K562 (cell line): Measurements from ENCODE around the gene FAM32A. TPM values are rescaled to one million over a fixed set of nuclear protein-coding genes. Genes with fewer than 3 reads are reported as not detected.

Source experiments
- ATAC-seq: fragments of 200-7000 bp; cut with Tn5 transposase; 3 replicates; pipeline ENCODE4 v1.9.1; 2020; ENCODE audit warnings: moderate library complexity
- BruUV-seq: library from RNA; stranded (reverse); fragments of 400-500 nt; replicated peaks from 2 replicates; lab custom pipeline; 2021; lab: Mats Ljungman, UMichigan
- CTCF ChIA-PET: fragments of 300-600 bp; formaldehyde crosslinking; extraction: SDS; loops from one replicate; lab custom pipeline; 2021; ENCODE audit warnings: low intra/inter-chr PET ratio; lab: Yijun Ruan, JAX
- POLR2A ChIA-PET: fragments of 300-600, 350-650 bp; sonication (Branson Sonifier 250); formaldehyde crosslinking; extraction: SDS; loops from one replicate; lab custom pipeline; 2021; ENCODE audit warnings: antibody characterized with exemption, inconsistent platforms; lab: Yijun Ruan, JAX
- DNase-seq, 4 experiments: peaks; one replicate each; pipeline versions ENCODE4 v3.0.0 to v3.0.0-alpha.2; 2011 to 2018; ENCODE audit warnings: low spot score in 3 of 4, mixed read lengths in 3 of 4; ENCODE audit errors: extremely low read depth in 1 of 4
- FAIRE-seq: peaks from 2 replicates; lab custom pipeline; 2011; peaks lifted over from hg19 to GRCh38; lab: Jason Lieb, UNC
- H2AFZ ChIP-seq: 2 replicates; pipeline ENCODE4 v1.6.0; 2011; ENCODE audit warnings: low read depth, low read length, control low read depth, inconsistent platforms
- H3K27ac ChIP-seq: fragments of 200-600 bp; 3 replicates; pipeline ENCODE4 v1.8.0; 2011; ENCODE audit warnings: low read depth, mild to moderate bottlenecking, control low read depth, inconsistent platforms, low read length, moderate library complexity, mixed read lengths; ENCODE audit errors: extremely low read depth
- H3K27me3 ChIP-seq, 2 experiments: fragments of 300-600 bp in 1 of 2; 2 replicates in 1 of 2; 3 replicates in 1 of 2; pipeline versions ENCODE4 v1.6.0 to v1.8.0; 2011; ENCODE audit warnings: inconsistent platforms in 2 of 2, low read length in 2 of 2, mild to moderate bottlenecking in 1 of 2, mixed read lengths in 1 of 2, moderate library complexity in 1 of 2; ENCODE audit not compliant: control insufficient read depth in 2 of 2, insufficient read depth in 2 of 2
- H3K36me3 ChIP-seq: fragments of 300-600 bp; 3 replicates; pipeline ENCODE4 v1.8.0; 2011; ENCODE audit warnings: mild to moderate bottlenecking, low read length, inconsistent platforms; ENCODE audit not compliant: control insufficient read depth, insufficient read depth
- H3K4me1 ChIP-seq, 2 experiments: fragments of 200-600 bp in 1 of 2; replicated peaks in 1 of 2; 2 replicates in 1 of 2; 3 replicates in 1 of 2; pipeline versions ENCODE4 v1.5.1 to v1.8.0; 2011; ENCODE audit warnings: inconsistent platforms in 2 of 2, low read length in 2 of 2, mild to moderate bottlenecking in 1 of 2, mixed read lengths in 1 of 2, moderate library complexity in 1 of 2; ENCODE audit not compliant: control insufficient read depth in 2 of 2, insufficient read depth in 2 of 2
- H3K4me2 ChIP-seq: 2 replicates; pipeline ENCODE4 v1.6.1; 2011; ENCODE audit warnings: low read length, control low read depth, inconsistent platforms, mixed read lengths; ENCODE audit not compliant: insufficient read depth
- H3K4me3 ChIP-seq: fragments of 200-600 bp; sonication (generic), shearing (Covaris generic); 2 replicates; pipeline ENCODE4 v1.5.1; 2016; ENCODE audit warnings: control low read depth, inconsistent platforms
- H3K79me2 ChIP-seq: fragments of 200-600 bp; 3 replicates; pipeline ENCODE4 v1.8.0; 2011; ENCODE audit warnings: low read length, inconsistent platforms; ENCODE audit not compliant: control insufficient read depth, insufficient read depth
- H3K9ac ChIP-seq, 2 experiments: 2 replicates each; pipeline versions ENCODE4 v1.6.0 to v1.6.1; 2011; ENCODE audit warnings: low read depth in 2 of 2, low read length in 2 of 2, control low read depth in 1 of 2, inconsistent platforms in 1 of 2, mild to moderate bottlenecking in 1 of 2, mixed read lengths in 1 of 2; ENCODE audit not compliant: insufficient read depth in 1 of 2
- H3K9me1 ChIP-seq: one replicate; pipeline ENCODE4 v1.6.0; 2011; ENCODE audit warnings: inconsistent platforms, mild to moderate bottlenecking, low read length, moderate library complexity; ENCODE audit not compliant: control insufficient read depth, insufficient read depth
- H3K9me3 ChIP-seq: replicated peaks from 2 replicates; pipeline ENCODE4 v1.5.1; 2011; ENCODE audit warnings: low read depth, low read length, inconsistent platforms; ENCODE audit not compliant: control insufficient read depth, insufficient read depth
- H4K20me1 ChIP-seq: replicated peaks from 2 replicates; pipeline ENCODE4 v1.6.1; 2011; ENCODE audit warnings: low read length, inconsistent platforms, mixed read lengths; ENCODE audit not compliant: control insufficient read depth, insufficient read depth
- CUX1 ChIP-seq: fragments of 200-800 bp; sonication (Bioruptor generic); IDR thresholded peaks from 2 replicates; pipeline ENCODE4 v1.6.1; 2016; ENCODE audit warnings: missing genetic modification characterization, missing compliant biosample characterization
- ELF1 ChIP-seq: fragments of 200-800 bp; sonication (Bioruptor generic); IDR thresholded peaks from 2 replicates; pipeline ENCODE4 v1.6.1; 2016; ENCODE audit warnings: missing genetic modification characterization, missing compliant biosample characterization
- POLR2A ChIP-seq: fragments of 450-650 bp; conservative IDR thresholded peaks from 2 replicates; pipeline ENCODE4 v1.6.1; 2016
- POLR2G ChIP-seq: fragments of 200-400 bp; formaldehyde crosslinking; IDR thresholded peaks from 2 replicates; pipeline ENCODE4 v1.6.1; 2017; ENCODE audit warnings: low read depth, mild to moderate bottlenecking, antibody characterized with exemption, low read length, moderate library complexity
- RBFOX2 ChIP-seq: fragments of 200-400 bp; formaldehyde crosslinking; IDR thresholded peaks from 2 replicates; pipeline ENCODE4 v1.6.1; 2017; ENCODE audit warnings: low read depth, mild to moderate bottlenecking, low read length, moderate library complexity
- ZBTB9 ChIP-seq: fragments of 450-650 bp; formaldehyde crosslinking; IDR thresholded peaks from 2 replicates; pipeline ENCODE4 v1.4.0; 2020; ENCODE audit warnings: mild to moderate bottlenecking, moderate library complexity
- ZSCAN29 ChIP-seq: fragments of 450-650 bp; IDR thresholded peaks from 2 replicates; pipeline ENCODE4 v1.6.1; 2017
- WGBS: fragments of 100-300 bp; shearing (Covaris generic); methylation state at CpG from one replicate; pipeline ENCODE4 v1.1.6; 2016; ENCODE audit warnings: low coverage, mixed read lengths; ENCODE audit not compliant: insufficient coverage; ENCODE audit errors: missing lambda C conversion rate; 5-methylcytosine and 5-hydroxymethylcytosine counted together
- in situ Hi-C: fragments of 300-500 bp; cut with MboI; formaldehyde crosslinking; loops from 4 replicates; pipeline ENCODE4 v1.15.0; 2018; ENCODE audit warnings: inconsistent platforms, mixed read lengths
- intact Hi-C: fragments of 100-400 bp; cut with micrococcal nuclease; formaldehyde crosslinking; loops from 2 replicates; pipeline ENCODE4 v1.14.2; 2022
- polyA plus RNA-seq, 8 experiments: library from polyadenylated mRNA; depleted of rRNA in 4 of 8; stranded (reverse) in 5 of 8; unstranded in 3 of 8; fragments of >200 nt; fragmentation: Nextera tagmentation in 2 of 8; fragmentation: Illumina TruSeq in 1 of 8; extraction: Ambion mirVana in 2 of 8; extraction: Trizol in 1 of 8; gene quantifications; 2 replicates each; pipeline versions ENCODE4 v1.2.1 to v1.2.3, GENCODE V29; 2011 to 2014; ENCODE audit warnings: inconsistent platforms in 1 of 8, missing spikeins in 1 of 8
- total RNA-seq, 7 experiments: library from RNA; depleted of rRNA in 6 of 7; stranded (reverse); fragments of >200 nt in 6 of 7; fragmentation: Illumina TruSeq in 2 of 7; extraction: Trizol in 2 of 7; gene quantifications; 2 replicates each; pipeline versions ENCODE4 v1.2.1 to v1.2.3, GENCODE V29; 2011 to 2021; ENCODE audit warnings: low replicate concordance in 1 of 7

Gene FAM32A
- total and polyA plus RNA-seq, 9 of the 15 experiments (the other 6 are each of a cell fraction or from before 2014, with no cell fraction given) = 30.7 to 96.7 (median 73.7) TPM

- Histone ChIP-seq H3K9ac (peak overlapping the region in 1 of 2 experiments; percentile 26; a peak in 1 of 4 replicates), H3K4me3 (no peak overlapping the region), H3K36me3 (peaks cover 43% of the 10 kb centered on the region; the same call in 2 of the 3 replicates), H4K20me1 (no peaks in the 10 kb centered on the region), H3K9me3 (no peaks in the 10 kb centered on the region), H3K27ac (no peak overlapping the region), H2AFZ (no peak overlapping the region), H3K4me1 (peaks cover 0 to 16% of the 10 kb centered on the region in 2 experiments; a peak in 3 of 5 replicates), H3K27me3 (no peaks in the 10 kb centered on the region), H3K4me2 (no peak overlapping the region), H3K9me1 (peaks cover 4% of the 10 kb centered on the region)
- no peak for DNase-seq
- intact Hi-C loops (no loop called here), in situ Hi-C loops (no loop called here)
- CTCF ChIA-PET = no interaction called here
- FAIRE-seq = no peak
- WGBS = 75% methylated on average over 10 of the region's 10 CpGs
- no TSS peak for BruUV-seq
- TF ChIP-seq POLR2A = no peak
- peak; percentile 41; the same call in 1 of the 2 replicates for TF ChIP-seq POLR2G
- 0 out of 2 replicates have a peak, but pooled peaks have one; percentile 25 for TF ChIP-seq RBFOX2
- TF ChIP-seq, all 486 proteins: peak for 2
- POLR2A ChIA-PET = interaction anchor here (0.7 to 2.4 kb wide), 3 partner anchors 9 to 1424 kb away, joined by 3 to 8 read pairs (median 3); partner anchors contain the start of gene AP1M1
- ATAC-seq = no peak
- no peaks in the 10 kb centered on the region for H3K79me2 ChIP-seq
Measured at GRCh38 chr19:16207063-16207462, 21.9 kb downstream of the FAM32A start.

DNA sequence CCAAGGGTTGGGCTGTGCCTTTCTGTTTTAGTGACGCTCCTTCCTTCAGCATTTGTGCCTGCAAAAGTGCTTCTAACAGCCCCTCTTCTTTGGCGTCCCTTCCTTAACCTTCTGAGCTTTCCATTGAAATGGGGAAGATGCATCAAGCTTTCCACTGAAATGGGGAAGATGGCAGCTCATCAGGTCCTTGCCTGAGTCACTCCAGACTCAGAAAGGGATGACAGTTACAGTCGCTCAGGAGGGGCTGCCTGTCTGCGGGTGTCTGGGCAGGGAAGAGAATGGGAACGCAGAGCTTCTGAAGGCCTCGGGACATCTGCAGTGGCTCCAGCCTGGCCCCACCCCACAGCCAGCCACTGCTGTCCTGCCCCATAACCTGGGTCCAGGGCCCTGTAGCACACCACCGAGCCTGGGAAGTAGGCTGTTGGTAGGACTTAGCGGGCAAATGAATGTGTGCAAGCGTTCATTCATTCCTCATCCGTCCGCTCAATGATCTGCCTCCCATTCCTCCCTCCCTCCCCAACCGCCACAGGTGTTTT lies 22.3 kb downstream of the FAM32A start:
- no peak for ATAC-seq

More for the DNA sequence above, 22.3 kb downstream of the FAM32A start:
- ChIA-PET POLR2A (interaction anchor here (2.4 kb wide), 1 partner anchor 10 kb away, joined by 8 read pairs; the partner anchor contains the start of gene AP1M1), CTCF (no interaction called here)
- no peaks in the 10 kb centered on the region for H3K79me2 ChIP-seq
- H3K27me3 ChIP-seq = no peaks in the 10 kb centered on the region
- H4K20me1 ChIP-seq = no peaks in the 10 kb centered on the region
- H3K4me2 ChIP-seq = no peak overlapping the region
- no peak overlapping the region for H2AFZ ChIP-seq
- no peak for TF ChIP-seq ZSCAN29
- no peak for TF ChIP-seq ZBTB9
- TF ChIP-seq ELF1 (tag) = no peak
- no peak for TF ChIP-seq CUX1
- no peak overlapping the region for H3K4me3 ChIP-seq
- DNase-seq (no peak), FAIRE-seq (no peak)
- intact Hi-C loops = no loop called here
- WGBS = 74% methylated on average over 9 of the region's 12 CpGs
- in situ Hi-C loops = no loop called here
- no TSS peak for BruUV-seq
- H3K9ac ChIP-seq = peak overlapping the region in 1 of 2 experiments; percentile 26; a peak in 1 of 4 replicates
- H3K27ac ChIP-seq = no peak overlapping the region
- peaks cover 0 to 16% of the 10 kb centered on the region in 2 experiments; a peak in 3 of 5 replicates for H3K4me1 ChIP-seq
- peaks cover 4% of the 10 kb centered on the region for H3K9me1 ChIP-seq
- H3K36me3 ChIP-seq = peaks cover 38% of the 10 kb centered on the region; the same call in 2 of the 3 replicates
- H3K9me3 ChIP-seq = no peaks in the 10 kb centered on the region
